DOHH2 (cell line): ENCODE measurements around the gene ELOVL7.

Source experiments
- H3F3A ChIP-seq: fragments of 200-600 bp; sonication (generic), shearing (Covaris generic); 2 replicates; pipeline ENCODE4 v1.6.0; 2016; ENCODE audit warnings: antibody characterized with exemption, mild to moderate bottlenecking; ENCODE audit not compliant: control insufficient read depth, insufficient read depth
- H3K27ac ChIP-seq: fragments of 200-600 bp; sonication (generic); 2 replicates; pipeline ENCODE4 v1.5.1; 2014; ENCODE audit warnings: low read depth, mild to moderate bottlenecking, low read length, moderate library complexity
- H3K27me3 ChIP-seq: fragments of 200-600 bp; sonication (generic); 2 replicates; pipeline ENCODE4 v1.6.1; 2014; ENCODE audit warnings: mild to moderate bottlenecking, low read length, mixed read lengths; ENCODE audit not compliant: control insufficient read depth
- H3K36me3 ChIP-seq: fragments of 200-600 bp; sonication (generic); 2 replicates; pipeline ENCODE4 v1.6.1; 2014; ENCODE audit warnings: mild to moderate bottlenecking, low read length, moderate library complexity, mixed read lengths; ENCODE audit not compliant: control insufficient read depth
- H3K4me1 ChIP-seq: fragments of 200-600 bp; sonication (generic); 2 replicates; pipeline ENCODE4 v1.6.1; 2014; ENCODE audit warnings: mild to moderate bottlenecking, low read length, mixed read lengths; ENCODE audit not compliant: control insufficient read depth
- H3K4me2 ChIP-seq: fragments of 200-600 bp; sonication (generic); 2 replicates; pipeline ENCODE4 v1.6.0; 2014; ENCODE audit warnings: mild to moderate bottlenecking, low read length, moderate library complexity
- H3K4me3 ChIP-seq: fragments of 200-600 bp; sonication (generic); 2 replicates; pipeline ENCODE4 v1.5.1; 2014; ENCODE audit warnings: mild to moderate bottlenecking, low read length, mixed read lengths
- H3K79me2 ChIP-seq: fragments of 200-600 bp; sonication (generic); 2 replicates; pipeline ENCODE4 v1.6.1; 2014; ENCODE audit warnings: mild to moderate bottlenecking, low read length, mixed read lengths; ENCODE audit not compliant: control insufficient read depth
- H3K9me2 ChIP-seq: fragments of 200-600 bp; sonication (generic); replicated peaks from 2 replicates; pipeline ENCODE4 v1.6.1; 2014; ENCODE audit warnings: mild to moderate bottlenecking, low read length, mixed read lengths; ENCODE audit not compliant: control insufficient read depth
- H3K9me3 ChIP-seq: fragments of 200-600 bp; sonication (generic); 2 replicates; pipeline ENCODE4 v1.6.1; 2014; ENCODE audit warnings: antibody characterized with exemption, low read length, mixed read lengths; ENCODE audit not compliant: control insufficient read depth, insufficient read depth
- H4K20me1 ChIP-seq: fragments of 200-600 bp; sonication (generic); 2 replicates; pipeline ENCODE4 v1.6.0; 2014; ENCODE audit warnings: low read depth, mild to moderate bottlenecking, antibody characterized with exemption, low read length, moderate library complexity; ENCODE audit not compliant: control insufficient read depth, insufficient read depth
- EZH2phosphoT487 ChIP-seq: fragments of 200-600 bp; sonication (generic); IDR thresholded peaks from 2 replicates; pipeline ENCODE4 v1.6.1; 2017; ENCODE audit warnings: borderline replicate concordance, mild to moderate bottlenecking, antibody characterized with exemption, low read length, moderate library complexity, mixed read lengths
- TF ChIP-seq, protein P1 (sequence below): fragments of 200-600 bp; sonication (generic); IDR thresholded peaks from one replicate; pipeline ENCODE4 v1.5.1; 2014; ENCODE audit warnings: antibody characterized with exemption, mild to moderate bottlenecking, low read depth, low read length; ENCODE audit not compliant: poor library complexity, severe bottlenecking

ELOVL7 gene

DNA sequence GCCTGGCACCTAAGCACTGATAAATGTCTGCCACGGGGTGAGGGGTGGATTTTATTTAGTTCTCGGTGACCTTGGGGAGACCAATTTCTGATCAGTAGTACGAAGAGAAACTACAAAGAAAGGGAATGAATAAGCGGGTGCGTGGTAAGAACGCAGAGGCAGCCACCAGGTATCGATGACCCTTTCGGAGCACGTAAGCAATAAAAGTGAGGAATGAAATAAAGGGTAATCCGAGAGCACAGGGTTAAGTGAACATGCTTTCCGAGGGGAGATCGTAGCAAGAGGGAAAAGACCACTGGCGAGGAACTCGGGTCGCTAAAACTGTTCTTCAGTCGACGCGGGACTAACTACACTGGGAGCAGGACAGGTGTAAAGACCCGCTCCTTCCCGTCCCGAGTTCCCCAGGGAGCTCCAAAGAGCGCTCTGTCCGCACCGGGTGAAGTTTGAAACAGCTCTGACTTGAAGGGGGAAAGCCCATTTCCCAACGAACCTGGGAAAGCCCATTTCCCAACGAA lies 1.1 kb downstream of the ELOVL7 start:
- TF ChIP-seq EZH2phosphoT487, result no peak
- TF ChIP-seq, protein P1, sequence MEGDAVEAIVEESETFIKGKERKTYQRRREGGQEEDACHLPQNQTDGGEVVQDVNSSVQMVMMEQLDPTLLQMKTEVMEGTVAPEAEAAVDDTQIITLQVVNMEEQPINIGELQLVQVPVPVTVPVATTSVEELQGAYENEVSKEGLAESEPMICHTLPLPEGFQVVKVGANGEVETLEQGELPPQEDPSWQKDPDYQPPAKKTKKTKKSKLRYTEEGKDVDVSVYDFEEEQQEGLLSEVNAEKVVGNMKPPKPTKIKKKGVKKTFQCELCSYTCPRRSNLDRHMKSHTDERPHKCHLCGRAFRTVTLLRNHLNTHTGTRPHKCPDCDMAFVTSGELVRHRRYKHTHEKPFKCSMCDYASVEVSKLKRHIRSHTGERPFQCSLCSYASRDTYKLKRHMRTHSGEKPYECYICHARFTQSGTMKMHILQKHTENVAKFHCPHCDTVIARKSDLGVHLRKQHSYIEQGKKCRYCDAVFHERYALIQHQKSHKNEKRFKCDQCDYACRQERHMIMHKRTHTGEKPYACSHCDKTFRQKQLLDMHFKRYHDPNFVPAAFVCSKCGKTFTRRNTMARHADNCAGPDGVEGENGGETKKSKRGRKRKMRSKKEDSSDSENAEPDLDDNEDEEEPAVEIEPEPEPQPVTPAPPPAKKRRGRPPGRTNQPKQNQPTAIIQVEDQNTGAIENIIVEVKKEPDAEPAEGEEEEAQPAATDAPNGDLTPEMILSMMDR, result no peak
- peaks cover 30% of the 10 kb centered on the region for H3K27me3 ChIP-seq
- H3K79me2 ChIP-seq, result no peaks in the 10 kb centered on the region
- H3K9me2 ChIP-seq, result no peaks in the 10 kb centered on the region
- H3F3A ChIP-seq, result no peaks in the 10 kb centered on the region
- H3K4me3 ChIP-seq, result no peak overlapping the region; the same call in 1 of the 2 replicates
- no peak overlapping the region for H3K27ac ChIP-seq
- no peaks in the 10 kb centered on the region for H4K20me1 ChIP-seq
- no peaks in the 10 kb centered on the region for H3K36me3 ChIP-seq
- no peaks in the 10 kb centered on the region for H3K9me3 ChIP-seq
- peaks cover 4% of the 10 kb centered on the region for H3K4me1 ChIP-seq
- no peak overlapping the region for H3K4me2 ChIP-seq

DNA sequence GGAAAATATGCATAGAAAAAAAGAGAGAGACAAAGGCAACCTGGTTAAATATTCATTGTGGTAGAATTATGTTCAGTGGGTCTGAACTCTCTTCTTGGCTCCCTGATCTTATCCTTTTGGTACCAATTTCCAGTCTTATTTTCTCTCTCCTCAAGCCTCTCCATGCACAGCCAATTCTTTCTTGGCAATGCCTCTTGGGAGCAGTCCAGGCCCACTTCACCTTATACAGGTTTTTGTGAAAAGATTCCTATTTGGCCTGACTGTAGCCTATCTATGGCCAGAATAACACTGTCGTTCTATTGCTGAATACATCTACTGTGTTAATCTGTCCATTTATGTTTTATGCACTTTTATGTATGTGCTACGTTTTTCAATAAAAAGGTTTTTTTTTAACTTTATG lies 2.7 kb downstream of the ELOVL7 start:
- H4K20me1 ChIP-seq, result no peaks in the 10 kb centered on the region
- no peaks in the 10 kb centered on the region for H3K79me2 ChIP-seq
- no peaks in the 10 kb centered on the region for H3F3A ChIP-seq

DNA sequence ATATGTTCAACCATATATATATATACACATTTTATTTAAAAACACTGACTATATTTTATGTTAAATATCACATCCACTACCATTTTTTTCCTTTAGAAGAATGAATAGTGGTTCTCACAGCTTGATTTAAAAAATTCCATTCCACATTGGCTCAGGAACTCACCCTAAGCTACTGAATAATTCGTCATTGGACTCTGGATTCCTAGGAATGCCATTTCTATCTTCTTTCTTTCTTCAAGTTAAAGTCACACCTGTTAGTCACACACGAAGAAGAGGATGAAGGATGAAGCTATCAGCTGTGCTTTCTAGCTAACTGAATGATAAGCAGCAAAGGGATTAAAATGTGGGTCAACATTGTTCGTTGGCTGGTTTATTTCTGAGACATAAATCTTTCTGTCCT lies 7.9 kb downstream of the ELOVL7 start:
- Histone ChIP-seq H3K36me3 (no peaks in the 10 kb centered on the region), H3K9me2 (no peaks in the 10 kb centered on the region), H3K79me2 (no peaks in the 10 kb centered on the region), H3K27ac (no peak overlapping the region), H3K4me3 (no peak overlapping the region), H3K9me3 (no peaks in the 10 kb centered on the region), H3K4me2 (no peak overlapping the region), H3K4me1 (no peaks in the 10 kb centered on the region), H3F3A (no peaks in the 10 kb centered on the region), H3K27me3 (no peaks in the 10 kb centered on the region), H4K20me1 (no peaks in the 10 kb centered on the region)
- TF ChIP-seq EZH2phosphoT487, result no peak
- TF ChIP-seq, protein P1, result no peak

More for the DNA sequence above, 2.7 kb downstream of the ELOVL7 start:
- no peaks in the 10 kb centered on the region for H3K9me2 ChIP-seq
- H3K4me1 ChIP-seq, result peaks cover 4% of the 10 kb centered on the region
- TF ChIP-seq EZH2phosphoT487, result no peak
- TF ChIP-seq, protein P1, result no peak
- H3K4me2 ChIP-seq, result no peak overlapping the region
- H3K4me3 ChIP-seq, result no peak overlapping the region
- H3K36me3 ChIP-seq, result no peaks in the 10 kb centered on the region
- H3K27ac ChIP-seq, result no peak overlapping the region
- H3K27me3 ChIP-seq, result peaks cover 29% of the 10 kb centered on the region
- no peaks in the 10 kb centered on the region for H3K9me3 ChIP-seq

DNA sequence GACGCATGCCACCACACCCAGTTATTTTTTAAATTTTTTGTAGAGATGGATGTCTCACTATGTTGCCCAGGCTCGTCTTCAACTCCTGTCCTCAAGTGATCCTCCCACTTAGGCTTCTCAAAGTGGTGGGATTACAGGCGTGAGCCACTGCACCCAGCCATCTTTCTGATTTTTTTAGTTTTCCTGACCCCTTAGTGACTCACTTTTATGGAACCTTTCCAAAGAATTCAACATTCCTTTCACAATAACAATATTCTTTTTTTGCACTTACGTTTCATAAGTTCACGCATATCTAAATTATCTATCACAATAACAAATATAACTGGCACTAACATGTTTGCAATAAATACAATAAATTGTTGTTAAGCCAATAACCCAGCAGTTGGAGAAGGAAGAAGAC lies 8.5 kb downstream of the ELOVL7 start:
- H3K79me2 ChIP-seq, result no peaks in the 10 kb centered on the region
- no peaks in the 10 kb centered on the region for H3K36me3 ChIP-seq
- no peaks in the 10 kb centered on the region for H3K4me1 ChIP-seq
- no peaks in the 10 kb centered on the region for H4K20me1 ChIP-seq
- no peak for TF ChIP-seq EZH2phosphoT487
- TF ChIP-seq, protein P1, result no peak
- no peak overlapping the region for H3K4me3 ChIP-seq
- no peak overlapping the region for H3K4me2 ChIP-seq
- no peaks in the 10 kb centered on the region for H3F3A ChIP-seq
- H3K27me3 ChIP-seq, result no peaks in the 10 kb centered on the region
- no peaks in the 10 kb centered on the region for H3K9me2 ChIP-seq
- no peak overlapping the region for H3K27ac ChIP-seq
- H3K9me3 ChIP-seq, result no peaks in the 10 kb centered on the region
